NCI-H226 (cell line): ENCODE measurements around the gene BCAR1.
A peak's percentile ranks its signal among the peaks of the same experiment; 100 is the strongest.
"Not testable (repeated sequence)": the region's sequence is repeated elsewhere in the genome, so short reads cannot be mapped to it uniquely, and the experiment has no call there.

Experiments
- DNase-seq: peaks from one replicate; pipeline ENCODE4 v3.0.0-alpha.2; 2015

The BCAR1 gene

GRCh38 chr16:75251280-75252048 is at the start of gene BCAR1:
Gene BCAR1, minus strand, starts transcription at chr16:75251624. Its CDS starts 142 bp downstream, at chr16:75251482.
- peak; percentile 95 for DNase-seq

DNA sequence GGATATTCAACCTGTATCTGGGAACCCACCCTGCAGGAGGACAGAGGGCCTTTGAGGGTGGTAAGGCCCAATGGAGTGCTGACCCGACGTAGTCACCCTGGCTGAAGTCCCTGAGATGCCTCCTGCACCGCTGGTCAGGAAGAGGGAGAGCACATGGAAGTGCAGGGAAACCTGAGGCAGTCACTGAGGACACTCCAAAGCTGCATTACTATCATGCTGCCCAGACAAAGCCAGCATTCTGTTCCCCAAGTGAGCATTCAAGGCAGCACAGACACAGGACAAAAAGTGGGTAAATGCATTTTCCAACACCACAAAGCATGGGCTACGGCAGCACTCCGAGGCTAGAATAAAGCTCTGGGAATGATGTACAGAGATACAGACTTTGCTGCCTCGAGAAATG is 46.8 kb upstream of the BCAR1 start:
- DNase-seq, result no peak

GRCh38 chr16:75296606-75297005 is 45.2 kb upstream of the BCAR1 start:
- no peak for DNase-seq

GRCh38 chr16:75294773-75295459 is 43.5 kb upstream of the BCAR1 start:
- no peak for DNase-seq

DNA sequence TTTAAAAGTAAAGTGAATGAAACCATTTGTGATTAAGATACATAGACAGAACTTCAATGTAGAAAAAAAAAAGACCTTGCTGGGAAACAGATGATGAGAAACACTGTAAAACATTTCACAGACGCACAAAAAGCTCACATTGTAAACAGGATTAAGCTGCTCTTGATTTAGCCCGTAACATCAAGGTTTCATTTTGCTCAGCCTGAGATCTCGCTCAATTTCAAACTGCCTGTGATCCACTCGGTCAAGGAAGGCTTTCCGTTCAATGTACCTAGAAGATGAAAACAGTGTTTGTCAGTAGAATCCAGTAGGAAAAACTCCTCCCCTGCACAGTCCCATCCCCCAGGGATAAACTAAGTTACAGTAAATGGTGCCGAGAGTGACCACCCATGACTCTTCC is 42.3 kb upstream of the BCAR1 start:
- DNase-seq, result no peak

DNA sequence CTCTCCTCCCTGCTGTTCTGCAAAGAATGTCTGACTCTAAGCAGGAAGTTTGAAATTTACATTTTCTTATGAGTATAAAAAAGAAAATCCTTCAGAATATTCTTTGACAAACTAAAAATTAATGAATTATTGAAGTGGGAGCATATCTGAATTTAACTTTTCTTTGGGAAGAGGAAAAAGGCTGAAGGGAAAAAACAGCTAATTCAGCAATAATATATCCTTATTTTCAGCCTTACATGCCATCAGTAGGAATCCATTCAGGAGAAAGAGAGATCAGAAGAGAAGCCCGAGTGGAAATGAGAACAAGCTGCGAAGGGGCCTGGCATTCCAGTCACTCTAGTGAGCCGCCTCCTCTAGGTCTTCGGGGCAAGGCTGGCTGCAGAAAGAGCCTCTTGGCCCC is 41.7 kb upstream of the BCAR1 start:
- DNase-seq, result no peak

GRCh38 chr16:75292691-75293090 is 41.3 kb upstream of the BCAR1 start:
- no peak for DNase-seq

GRCh38 chr16:75289189-75289588 is 37.8 kb upstream of the BCAR1 start:
- DNase-seq, result no peak

- no peak for DNase-seq
These were observed 37.2 kb upstream of the BCAR1 start for GRCh38 chr16:75288596-75289120.

DNA sequence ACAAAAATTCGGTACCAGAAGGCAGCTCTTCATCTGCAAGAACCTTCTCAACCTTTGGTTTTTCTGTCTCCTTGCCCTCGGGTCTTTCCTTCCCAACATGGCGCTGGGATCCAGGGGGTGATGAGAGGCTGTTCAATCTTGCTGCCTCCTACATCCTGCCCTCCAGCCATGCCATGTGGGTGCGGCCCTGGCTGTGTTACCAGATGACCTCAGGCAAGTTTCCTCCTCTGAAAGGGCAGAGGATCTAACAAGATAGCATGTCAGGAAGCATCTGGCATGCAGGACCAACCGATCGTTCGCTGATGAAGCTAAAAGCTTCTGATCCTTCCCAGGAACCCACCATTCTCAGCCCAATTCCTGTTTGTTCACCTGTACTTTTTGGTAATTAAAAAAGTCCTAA is 36.8 kb upstream of the BCAR1 start:
- no peak for DNase-seq

DNA sequence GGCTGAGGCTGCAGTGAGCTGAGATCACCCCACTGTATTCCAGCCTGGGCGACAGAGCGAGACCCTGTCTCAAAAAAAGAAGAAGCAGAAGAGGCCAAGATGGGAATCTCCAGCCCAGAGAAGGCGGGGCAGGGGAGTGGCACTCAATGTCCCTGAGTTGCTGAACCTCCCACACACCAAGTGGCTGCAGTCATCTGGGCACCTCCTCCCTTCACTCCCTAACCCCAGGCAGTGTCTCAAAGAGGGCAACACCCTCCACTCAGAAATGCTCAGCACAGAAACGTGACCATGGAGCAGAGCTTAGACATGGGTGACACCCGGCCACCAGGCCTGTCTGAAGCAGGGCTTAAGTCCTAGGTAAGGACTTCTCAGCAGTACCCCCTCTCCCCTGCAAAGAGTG is 36.3 kb upstream of the BCAR1 start:
- no peak for DNase-seq

GRCh38 chr16:75286389-75286788 is 35.0 kb upstream of the BCAR1 start:
- DNase-seq, result no peak

- DNase-seq, result no peak
These were observed 31.2 kb upstream of the BCAR1 start for GRCh38 chr16:75282466-75283281.

- no peak for DNase-seq
These were observed 30.4 kb upstream of the BCAR1 start for GRCh38 chr16:75281826-75282225.

DNA sequence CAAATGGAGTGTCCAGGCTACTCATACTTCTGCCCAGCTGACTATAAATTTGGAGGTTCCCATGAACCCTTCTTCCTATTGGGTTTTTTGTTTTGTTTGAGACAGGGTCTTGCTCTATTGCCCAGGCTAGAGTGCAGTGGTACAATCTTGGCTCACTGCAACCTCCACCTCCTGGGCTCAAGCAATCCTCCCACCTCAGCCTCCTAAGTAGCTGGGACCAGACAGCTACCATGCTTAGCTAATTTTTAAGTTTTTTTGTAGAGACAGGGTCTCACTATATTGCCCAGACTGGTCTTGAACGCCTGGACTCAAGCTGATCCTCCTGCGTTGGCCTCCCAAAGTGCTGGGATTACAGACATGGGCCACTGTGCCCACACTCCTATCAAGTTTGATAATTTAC is 29.6 kb upstream of the BCAR1 start:
- DNase-seq, result not testable (repeated sequence)

DNA sequence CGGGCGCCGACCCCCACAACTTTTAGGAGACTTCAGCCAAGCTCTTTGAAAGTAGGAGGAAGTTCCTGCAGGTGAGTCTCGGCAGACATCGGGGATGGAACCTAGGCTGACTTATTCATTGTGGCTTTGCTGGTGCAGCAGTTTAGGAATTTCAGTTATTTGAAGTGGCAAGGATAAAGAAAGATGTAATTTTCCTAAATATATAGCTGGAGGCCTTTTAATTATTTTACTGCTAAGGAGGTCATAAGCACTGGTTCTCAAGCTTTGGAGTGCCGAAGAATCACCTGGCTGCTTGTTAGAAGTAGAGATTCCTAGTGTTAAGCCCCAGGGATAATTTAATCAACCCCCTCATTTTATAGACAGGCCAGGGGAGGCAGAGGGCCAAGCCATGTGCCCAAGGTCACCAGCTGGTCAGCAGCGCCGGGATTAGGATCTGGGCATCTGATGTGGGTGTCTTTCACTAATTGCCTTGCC is 28.9 kb upstream of the BCAR1 start:
- DNase-seq, result no peak

- DNase-seq, result no peak
These were observed 27.9 kb upstream of the BCAR1 start for GRCh38 chr16:75279305-75279704.

GRCh38 chr16:75273054-75273925 is 21.9 kb upstream of the BCAR1 start:
- peak; percentile 70 for DNase-seq

- not testable (repeated sequence) for DNase-seq
These were observed 21.2 kb upstream of the BCAR1 start for GRCh38 chr16:75272629-75273028.

GRCh38 chr16:75272097-75272551 is 20.7 kb upstream of the BCAR1 start:
- DNase-seq, result no peak

- no peak for DNase-seq
These were observed 20.1 kb upstream of the BCAR1 start for GRCh38 chr16:75271441-75272096.

- not testable (repeated sequence) for DNase-seq
These were observed 17.9 kb upstream of the BCAR1 start for GRCh38 chr16:75269358-75269757.
